Fibroblast of skin of scalp (primary cell): ENCODE results near the gene SYNGR4.

Experiments
- DNase-seq: peaks from one replicate; pipeline ENCODE4 v3.0.0-alpha.2; 2013

Gene SYNGR4

GRCh38 chr19:48397263-48398101 lies 33.3 kb downstream of the SYNGR4 start:
- no peak for DNase-seq

GRCh38 chr19:48398102-48398374 lies 33.9 kb downstream of the SYNGR4 start:
- no peak for DNase-seq

DNA sequence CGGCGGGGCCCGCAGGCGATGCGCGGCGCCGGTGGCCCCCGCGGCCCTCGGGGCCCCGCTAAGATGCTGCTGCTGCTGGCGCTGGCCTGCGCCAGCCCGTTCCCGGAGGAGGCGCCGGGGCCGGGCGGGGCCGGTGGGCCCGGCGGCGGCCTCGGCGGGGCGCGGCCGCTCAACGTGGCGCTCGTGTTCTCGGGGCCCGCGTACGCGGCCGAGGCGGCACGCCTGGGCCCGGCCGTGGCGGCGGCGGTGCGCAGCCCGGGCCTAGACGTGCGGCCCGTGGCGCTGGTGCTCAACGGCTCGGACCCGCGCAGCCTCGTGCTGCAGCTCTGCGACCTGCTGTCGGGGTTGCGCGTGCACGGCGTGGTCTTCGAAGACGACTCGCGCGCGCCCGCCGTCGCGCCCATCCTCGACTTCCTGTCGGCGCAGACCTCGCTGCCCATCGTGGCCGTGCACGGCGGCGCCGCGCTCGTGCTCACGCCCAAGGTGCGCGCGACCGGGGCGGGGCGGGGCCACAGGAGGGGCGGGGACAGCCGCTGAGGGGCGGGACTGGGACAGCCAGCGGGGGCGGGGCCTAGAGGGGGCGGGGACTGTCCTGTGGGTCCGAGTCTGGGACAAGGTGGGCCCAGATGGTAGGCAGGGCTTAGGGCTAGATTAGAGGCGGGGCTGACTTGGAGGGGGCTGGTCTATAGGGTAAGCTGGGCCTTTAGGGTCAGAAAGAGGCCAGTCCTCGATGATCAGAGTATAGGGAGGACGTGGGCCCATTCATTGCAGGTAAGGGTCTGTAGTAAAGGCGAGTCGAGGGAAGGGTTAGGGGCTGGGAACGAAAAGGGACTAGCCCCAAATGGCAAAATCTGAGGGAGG lies 34.4 kb downstream of the SYNGR4 start:
- peak; percentile 88 for DNase-seq

- peak; percentile 82 for DNase-seq
Measured at GRCh38 chr19:48400018-48400742, 36.0 kb downstream of the SYNGR4 start.

DNA sequence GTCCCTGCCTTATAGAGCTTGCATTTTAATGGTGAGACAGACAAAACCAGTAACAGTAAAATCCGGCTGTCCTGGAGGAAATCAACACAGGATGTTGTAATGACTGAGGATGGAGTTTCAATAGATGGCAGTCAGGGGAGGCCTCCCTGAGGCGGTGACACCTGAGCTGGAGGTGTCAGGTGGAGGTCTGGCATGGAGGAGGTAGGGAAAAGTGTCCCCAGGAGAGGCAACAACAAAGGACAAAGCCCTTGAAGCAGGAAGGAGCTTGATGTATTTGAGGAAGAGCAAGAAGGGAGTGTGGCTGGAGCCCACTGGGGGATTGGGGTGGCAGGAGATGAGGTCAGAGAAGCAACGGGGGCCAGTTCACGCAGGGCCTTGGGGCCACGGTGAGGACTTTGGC lies 37.1 kb downstream of the SYNGR4 start:
- DNase-seq = no peak

- peak; percentile 75 for DNase-seq
Measured at GRCh38 chr19:48403606-48404005, 39.4 kb downstream of the SYNGR4 start.

DNA sequence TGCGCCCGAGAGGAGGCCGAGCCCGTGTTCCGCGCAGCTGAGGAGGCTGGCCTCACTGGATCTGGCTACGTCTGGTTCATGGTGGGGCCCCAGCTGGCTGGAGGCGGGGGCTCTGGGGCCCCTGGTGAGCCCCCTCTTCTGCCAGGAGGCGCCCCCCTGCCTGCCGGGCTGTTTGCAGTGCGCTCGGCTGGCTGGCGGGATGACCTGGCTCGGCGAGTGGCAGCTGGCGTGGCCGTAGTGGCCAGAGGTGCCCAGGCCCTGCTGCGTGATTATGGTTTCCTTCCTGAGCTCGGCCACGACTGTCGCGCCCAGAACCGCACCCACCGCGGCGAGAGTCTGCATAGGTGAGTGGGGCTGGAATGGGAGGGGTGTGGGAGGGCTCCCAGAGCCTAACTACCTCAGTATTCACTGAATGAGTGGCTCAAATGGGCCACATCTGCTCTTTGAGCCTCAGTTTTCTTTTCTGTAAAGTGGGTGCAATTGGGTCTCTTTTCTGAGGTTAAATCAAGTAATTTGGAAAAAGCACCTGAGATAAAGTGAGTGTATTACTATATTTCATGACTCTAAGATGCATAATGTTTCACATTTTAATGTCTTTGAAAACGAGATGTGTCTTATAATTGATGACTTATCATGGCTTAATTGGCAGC lies 41.0 kb downstream of the SYNGR4 start:
- DNase-seq = no peak

- no peak for DNase-seq
Measured at GRCh38 chr19:48405850-48406249, 41.7 kb downstream of the SYNGR4 start.

DNA sequence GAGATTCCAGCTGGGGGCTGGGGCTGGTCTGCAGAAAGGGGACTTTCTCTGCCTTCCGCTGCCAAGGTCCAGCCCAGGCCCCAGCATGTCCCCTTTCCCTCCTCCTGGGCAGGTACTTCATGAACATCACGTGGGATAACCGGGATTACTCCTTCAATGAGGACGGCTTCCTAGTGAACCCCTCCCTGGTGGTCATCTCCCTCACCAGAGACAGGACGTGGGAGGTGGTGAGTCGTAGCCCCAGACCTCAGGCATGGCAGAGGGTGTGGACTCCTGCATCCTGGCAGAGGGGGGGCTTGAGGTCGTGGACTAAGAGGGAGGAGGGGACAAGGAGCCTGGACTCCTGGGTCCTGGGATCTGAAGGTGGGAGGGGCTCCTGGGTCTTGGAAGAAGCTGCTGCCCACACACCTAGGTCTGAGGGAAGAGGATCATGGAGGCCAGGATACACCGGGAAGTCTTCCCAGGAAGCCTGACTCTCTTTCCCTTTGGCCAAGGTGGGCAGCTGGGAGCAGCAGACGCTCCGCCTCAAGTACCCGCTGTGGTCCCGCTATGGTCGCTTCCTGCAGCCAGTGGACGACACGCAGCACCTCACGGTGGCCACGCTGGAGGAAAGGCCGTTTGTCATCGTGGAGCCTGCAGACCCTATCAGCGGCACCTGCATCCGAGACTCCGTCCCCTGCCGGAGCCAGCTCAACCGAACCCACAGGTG lies 49.9 kb downstream of the SYNGR4 start:
- DNase-seq = peak; percentile 70

GRCh38 chr19:48415395-48415794 lies 51.2 kb downstream of the SYNGR4 start:
- peak; percentile 88 for DNase-seq

- DNase-seq = no peak
Measured at GRCh38 chr19:48415806-48416221, 51.6 kb downstream of the SYNGR4 start.

DNA sequence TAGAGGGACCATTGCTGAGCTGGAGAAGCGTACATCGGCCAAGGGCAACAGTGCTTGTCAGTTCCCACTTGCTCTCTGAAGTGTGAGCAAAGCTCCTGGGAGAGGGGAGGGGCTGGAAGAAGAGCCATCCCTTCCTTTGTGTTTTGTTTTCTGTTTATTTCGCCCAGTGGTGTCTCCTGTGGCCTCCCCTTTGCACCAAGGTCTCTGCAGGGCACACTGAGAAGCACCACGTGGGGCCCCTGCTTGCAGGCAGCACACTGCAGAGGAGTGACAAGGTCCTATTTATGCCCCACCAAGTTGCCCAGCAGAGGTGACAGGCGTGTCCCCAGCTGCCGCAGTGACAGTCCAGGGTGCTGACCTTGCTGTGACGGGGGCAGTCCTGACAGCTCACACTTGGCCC lies 53.3 kb downstream of the SYNGR4 start:
- no peak for DNase-seq

GRCh38 chr19:48418317-48419064 lies 54.3 kb downstream of the SYNGR4 start:
- peak; percentile 78 for DNase-seq

GRCh38 chr19:48419158-48419920 lies 55.2 kb downstream of the SYNGR4 start:
- peak; percentile 74 for DNase-seq

DNA sequence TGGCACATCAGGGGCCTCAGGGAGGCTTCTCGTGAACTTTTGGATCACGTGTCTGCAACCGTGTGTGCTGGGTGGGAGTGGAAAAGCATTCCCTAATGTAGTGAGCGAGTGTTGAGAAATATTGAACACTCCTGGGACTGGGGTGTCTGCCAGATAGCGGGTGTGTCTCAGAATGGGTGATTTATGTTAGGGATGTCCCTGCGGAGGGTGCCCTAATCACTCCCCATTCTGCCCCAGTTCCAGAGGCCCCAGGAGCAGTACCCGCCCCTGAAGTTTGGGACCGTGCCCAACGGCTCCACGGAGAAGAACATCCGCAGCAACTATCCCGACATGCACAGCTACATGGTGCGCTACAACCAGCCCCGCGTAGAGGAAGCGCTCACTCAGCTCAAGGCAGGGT lies 57.4 kb downstream of the SYNGR4 start:
- no peak for DNase-seq

- DNase-seq = peak; percentile 78
Measured at GRCh38 chr19:48424694-48425219, 60.6 kb downstream of the SYNGR4 start.
